Measurements from ENCODE around the gene ZDHHC24. TPM values are rescaled to one million over a fixed set of nuclear protein-coding genes. Genes with fewer than 3 reads are reported as not detected.

Gene ZDHHC24
- total and polyA plus RNA-seq, 4 donors: 4.1 to 14.7 (median 9.3) TPM

DNA sequence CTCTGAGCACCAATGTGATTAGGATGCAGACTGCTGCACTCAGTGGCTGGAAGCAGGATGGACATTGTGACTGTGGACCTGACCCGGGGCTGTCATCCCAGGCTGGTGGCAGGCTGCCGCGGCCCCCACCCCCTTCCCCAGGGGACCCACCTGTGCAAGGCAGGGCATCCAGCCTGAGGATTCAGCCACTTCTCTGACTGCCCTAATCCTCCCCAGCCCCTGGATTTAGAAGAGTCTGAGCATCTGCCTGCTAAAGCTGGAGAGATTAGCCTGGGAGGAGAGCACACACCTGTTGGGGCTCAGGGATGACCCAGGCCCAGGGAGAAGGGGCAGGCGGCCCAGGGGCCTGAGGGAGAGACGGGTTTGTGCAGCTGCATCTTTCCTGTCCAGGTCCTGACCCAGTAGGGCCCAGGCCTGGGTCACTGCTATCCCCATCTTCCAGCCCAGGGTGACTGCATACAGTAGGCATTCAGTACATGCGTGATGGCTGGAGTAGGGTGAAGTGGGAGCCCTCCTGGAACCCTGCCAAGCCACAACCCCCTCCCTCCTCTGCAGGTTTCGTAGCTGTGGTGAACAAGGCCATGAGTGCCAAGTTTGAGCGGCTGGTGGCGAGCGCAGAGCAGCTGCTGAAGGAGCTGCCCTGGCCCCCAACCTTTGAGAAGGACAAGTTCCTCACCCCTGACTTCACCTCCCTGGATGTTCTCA, 53.5 kb downstream of the ZDHHC24 start:
- 93 to 94% methylated on average over 10 of the region's 10 CpGs for WGBS, 2 donors
- no peaks in the 10 kb centered on the region for H3K27me3 ChIP-seq (ENCODE audit: control insufficient read depth in 1 of 2, insufficient read depth in 2 of 2, low read length in 1 of 2)
- H3K4me1 ChIP-seq (ENCODE audit: control insufficient read depth in 1 of 2, insufficient read depth in 2 of 2, low read length in 2 of 2): no peaks in the 10 kb centered on the region
- no peaks in the 10 kb centered on the region for H3K9me3 ChIP-seq (ENCODE audit: control insufficient read depth, low read length)
- intact Hi-C loops (cut with DNase I): no loop called here
- H3K4me3 ChIP-seq (ENCODE audit: low read length in 2 of 2): no peak overlapping the region
- H3K36me3 ChIP-seq (ENCODE audit: control insufficient read depth in 1 of 2, insufficient read depth in 2 of 2, low read length in 1 of 2): peaks cover 0 to 3% of the 10 kb centered on the region in 2 donors
- no peak overlapping the region for H3K27ac ChIP-seq (ENCODE audit: low read depth in 1 of 2, low read length in 2 of 2)
- no peak for DNase-seq
- ATAC-seq (ENCODE audit: low FRiP score): no peak

DNA sequence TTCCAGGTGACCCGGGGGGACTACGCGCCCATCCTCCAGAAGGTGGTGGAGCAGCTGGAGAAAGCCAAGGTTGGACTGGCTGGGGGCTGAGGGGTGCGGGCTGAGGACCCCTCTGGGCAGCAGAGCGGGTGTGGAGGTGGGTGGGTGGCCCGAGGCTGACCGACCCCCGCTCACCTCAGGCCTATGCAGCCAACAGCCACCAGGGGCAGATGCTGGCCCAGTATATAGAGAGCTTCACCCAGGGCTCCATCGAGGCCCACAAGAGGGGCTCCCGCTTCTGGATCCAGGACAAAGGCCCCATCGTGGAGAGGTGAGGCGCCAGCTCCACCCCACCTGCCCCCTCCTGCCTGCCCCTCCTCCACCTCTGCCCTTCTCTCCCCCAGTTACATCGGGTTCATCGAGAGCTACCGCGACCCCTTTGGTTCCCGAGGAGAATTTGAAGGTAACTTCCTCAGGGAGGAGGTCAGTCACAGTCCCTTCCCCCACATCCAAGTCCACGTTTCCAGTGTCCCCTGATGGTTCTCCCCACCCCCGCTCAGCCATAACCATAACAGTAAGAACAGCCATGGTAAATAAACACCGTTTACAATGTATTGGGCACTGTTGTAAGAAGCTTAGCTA, 54.4 kb downstream of the ZDHHC24 start:
- Histone ChIP-seq H3K4me3 (ENCODE audit: low read length in 2 of 2) (no peak overlapping the region), H3K36me3 (ENCODE audit: control insufficient read depth in 1 of 2, insufficient read depth in 2 of 2, low read length in 1 of 2) (peaks cover 0 to 3% of the 10 kb centered on the region in 2 donors), H3K27me3 (ENCODE audit: control insufficient read depth in 1 of 2, insufficient read depth in 2 of 2, low read length in 1 of 2) (no peaks in the 10 kb centered on the region), H3K9me3 (ENCODE audit: control insufficient read depth, low read length) (no peaks in the 10 kb centered on the region), H3K27ac (ENCODE audit: low read depth in 1 of 2, low read length in 2 of 2) (no peak overlapping the region), H3K4me1 (ENCODE audit: control insufficient read depth in 1 of 2, insufficient read depth in 2 of 2, low read length in 2 of 2) (no peaks in the 10 kb centered on the region)
- ATAC-seq (ENCODE audit: low FRiP score): no peak
- 65 to 66% methylated on average over 20 of the region's 20 CpGs for WGBS, 2 donors
- DNase-seq: no peak
- intact Hi-C loops (cut with DNase I): no loop called here

DNA sequence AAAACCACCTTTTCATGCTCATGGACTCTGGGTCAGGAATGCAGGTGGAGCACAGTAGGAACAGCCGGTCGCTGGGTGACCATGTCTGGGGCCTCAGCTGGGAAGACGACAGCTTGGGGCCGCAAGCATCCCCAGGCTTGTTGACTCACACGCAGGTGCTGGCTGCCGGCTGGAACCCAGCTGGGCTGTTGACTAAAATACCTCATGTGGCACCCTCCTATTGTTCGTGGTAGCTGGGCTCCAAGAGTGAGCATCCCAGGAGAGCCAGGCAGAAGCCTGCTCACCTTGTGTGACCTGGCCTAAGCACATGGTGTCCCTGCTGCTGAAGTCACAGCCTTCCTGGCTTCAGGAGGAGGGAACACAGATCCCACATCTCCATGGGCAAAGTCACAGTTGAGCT, 56.2 kb downstream of the ZDHHC24 start:
- Histone ChIP-seq H3K27ac (ENCODE audit: low read depth in 1 of 2, low read length in 2 of 2) (no peak overlapping the region), H3K27me3 (ENCODE audit: control insufficient read depth in 1 of 2, insufficient read depth in 2 of 2, low read length in 1 of 2) (no peaks in the 10 kb centered on the region), H3K9me3 (ENCODE audit: control insufficient read depth, low read length) (no peaks in the 10 kb centered on the region), H3K36me3 (ENCODE audit: control insufficient read depth in 1 of 2, insufficient read depth in 2 of 2, low read length in 1 of 2) (peaks cover 0 to 3% of the 10 kb centered on the region in 2 donors), H3K4me1 (ENCODE audit: control insufficient read depth in 1 of 2, insufficient read depth in 2 of 2, low read length in 2 of 2) (no peaks in the 10 kb centered on the region), H3K4me3 (ENCODE audit: low read length in 2 of 2) (no peak overlapping the region)
- no peak for DNase-seq
- intact Hi-C loops (cut with DNase I): no loop called here
- ATAC-seq (ENCODE audit: low FRiP score): no peak
- WGBS, 2 donors: 87 to 89% methylated on average over 7 of the region's 7 CpGs

DNA sequence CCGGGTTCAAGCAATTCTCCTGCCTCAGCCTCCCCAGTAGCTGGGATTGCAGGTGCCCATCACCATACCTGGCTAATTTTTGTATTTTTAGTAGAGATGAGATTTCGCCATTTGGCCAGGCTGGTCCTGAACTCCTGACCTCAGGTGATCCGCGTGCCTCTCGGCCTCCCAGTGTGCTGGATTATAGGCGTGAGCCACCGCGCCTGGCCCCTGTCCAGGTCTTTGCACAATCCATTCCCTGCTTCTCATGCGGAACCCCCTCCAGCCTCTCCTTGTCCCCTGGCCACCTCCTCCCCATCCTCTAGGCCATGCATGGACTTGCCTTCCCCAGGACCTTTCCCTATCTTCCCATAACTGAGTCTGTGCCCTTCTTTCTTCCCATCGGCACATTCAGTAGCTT, 56.9 kb downstream of the ZDHHC24 start:
- Histone ChIP-seq H3K9me3 (ENCODE audit: control insufficient read depth, low read length) (no peaks in the 10 kb centered on the region), H3K4me1 (ENCODE audit: control insufficient read depth in 1 of 2, insufficient read depth in 2 of 2, low read length in 2 of 2) (no peaks in the 10 kb centered on the region), H3K4me3 (ENCODE audit: low read length in 2 of 2) (no peak overlapping the region), H3K36me3 (ENCODE audit: control insufficient read depth in 1 of 2, insufficient read depth in 2 of 2, low read length in 1 of 2) (peaks cover 0 to 3% of the 10 kb centered on the region in 2 donors), H3K27me3 (ENCODE audit: control insufficient read depth in 1 of 2, insufficient read depth in 2 of 2, low read length in 1 of 2) (no peaks in the 10 kb centered on the region), H3K27ac (ENCODE audit: low read depth in 1 of 2, low read length in 2 of 2) (no peak overlapping the region)
- DNase-seq (no peak), ATAC-seq (ENCODE audit: low FRiP score) (no peak)
- intact Hi-C loops (cut with DNase I): no loop called here
- 91 to 95% methylated on average over 9 to 10 of the region's 10 CpGs for WGBS, 2 donors

DNA sequence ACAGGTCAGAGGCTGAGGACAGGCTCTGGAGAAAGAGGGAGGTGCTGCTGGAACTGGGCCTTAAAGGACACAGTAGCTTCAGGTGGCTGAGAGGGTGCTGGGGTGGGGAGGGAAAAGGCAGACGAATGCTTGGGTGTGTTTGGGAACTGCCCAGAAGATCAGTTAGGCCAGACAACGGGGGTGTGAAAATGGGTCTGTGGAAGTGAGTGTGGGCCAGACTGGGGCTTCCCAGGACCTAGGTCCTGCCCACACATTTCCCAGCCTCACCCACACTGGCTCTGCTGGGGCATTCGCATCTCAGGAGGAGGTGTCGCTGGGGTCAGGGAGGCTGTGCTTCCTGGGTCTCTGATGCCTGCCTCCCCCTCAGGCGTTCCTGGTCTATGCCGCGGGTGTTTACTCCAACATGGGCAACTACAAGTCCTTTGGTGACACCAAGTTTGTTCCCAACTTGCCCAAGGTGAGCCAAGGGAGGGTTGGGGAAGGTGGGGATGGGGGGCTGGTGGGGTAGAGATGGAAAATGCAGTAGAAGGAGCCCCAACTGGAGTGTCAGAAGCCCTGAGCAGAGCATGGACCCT, 61.0 kb downstream of the ZDHHC24 start:
- H3K4me3 ChIP-seq (ENCODE audit: low read length in 2 of 2): no peak overlapping the region
- peaks cover 0 to 3% of the 10 kb centered on the region in 2 donors for H3K36me3 ChIP-seq (ENCODE audit: control insufficient read depth in 1 of 2, insufficient read depth in 2 of 2, low read length in 1 of 2)
- no peaks in the 10 kb centered on the region for H3K4me1 ChIP-seq (ENCODE audit: control insufficient read depth in 1 of 2, insufficient read depth in 2 of 2, low read length in 2 of 2)
- intact Hi-C loops (cut with DNase I): no loop called here
- H3K27ac ChIP-seq (ENCODE audit: low read depth in 1 of 2, low read length in 2 of 2): no peak overlapping the region
- WGBS, 2 donors: 79 to 87% methylated on average over 7 of the region's 7 CpGs
- no peaks in the 10 kb centered on the region for H3K9me3 ChIP-seq (ENCODE audit: control insufficient read depth, low read length)
- no peak for DNase-seq
- H3K27me3 ChIP-seq (ENCODE audit: control insufficient read depth in 1 of 2, insufficient read depth in 2 of 2, low read length in 1 of 2): no peaks in the 10 kb centered on the region
- no peak for ATAC-seq (ENCODE audit: low FRiP score)

DNA sequence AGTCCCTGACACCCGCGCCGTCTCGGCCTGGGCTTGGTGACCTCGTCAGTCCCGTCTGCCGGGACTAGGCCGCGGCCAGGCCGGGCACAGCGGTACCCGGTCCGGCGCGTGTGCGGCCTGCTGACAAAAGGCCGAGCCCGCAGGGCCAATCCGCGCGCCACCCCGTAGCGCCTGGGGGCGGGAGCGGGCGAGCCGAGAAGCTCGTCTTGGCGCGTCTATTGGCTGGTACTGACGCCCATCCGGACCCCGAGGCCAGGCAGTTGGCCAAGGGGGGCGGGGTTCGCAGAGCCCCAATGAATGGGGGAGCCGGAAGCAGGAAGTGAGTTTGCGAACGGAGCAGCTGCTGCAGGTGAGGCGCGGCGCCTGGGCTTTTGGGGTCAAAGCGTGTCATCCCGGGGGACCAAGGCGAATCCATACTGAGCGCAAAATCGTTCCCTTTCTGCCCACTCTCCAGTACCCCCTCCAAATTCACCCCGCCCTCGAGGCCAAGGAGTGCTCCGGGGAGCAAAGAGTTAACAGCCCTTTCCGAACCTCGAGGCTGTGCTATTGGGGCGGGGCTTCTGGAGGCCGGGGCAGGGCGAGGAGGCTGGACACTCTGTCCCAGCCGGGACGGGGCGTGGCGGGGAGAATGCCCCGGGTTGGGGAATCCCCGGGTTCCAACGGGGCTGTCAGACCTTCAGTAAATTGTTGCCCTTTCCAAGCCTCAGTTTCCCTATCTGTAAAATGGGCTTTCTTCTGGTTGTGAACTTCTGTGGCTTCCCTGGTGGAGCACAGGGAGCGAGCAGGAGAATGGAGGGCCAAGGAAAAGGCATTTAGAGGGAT, 65.5 kb downstream of the ZDHHC24 start, which contains the start of gene DPP3:
DPP3 (plus strand) TSS at position 318 of the 822 bp plus-strand sequence. CDS start 1,767 bp downstream, outside the sequence.
- 0 to 1% methylated on average over 45 to 62 of the region's 62 CpGs for WGBS, 2 donors
- DNase-seq: peak; percentile 99
- Histone ChIP-seq H3K9me3 (ENCODE audit: control insufficient read depth, low read length) (no peaks in the 10 kb centered on the region), H3K27me3 (ENCODE audit: control insufficient read depth in 1 of 2, insufficient read depth in 2 of 2, low read length in 1 of 2) (no peaks in the 10 kb centered on the region), H3K4me1 (ENCODE audit: control insufficient read depth in 1 of 2, insufficient read depth in 2 of 2, low read length in 2 of 2) (no peaks in the 10 kb centered on the region), H3K4me3 (ENCODE audit: low read length in 2 of 2) (peak within 1 kb of the TSS; percentile 56 to 76), H3K27ac (ENCODE audit: low read depth in 1 of 2, low read length in 2 of 2) (peak within 1 kb of the TSS; percentile 54 to 86), H3K36me3 (ENCODE audit: control insufficient read depth in 1 of 2, insufficient read depth in 2 of 2, low read length in 1 of 2) (no peaks in the 10 kb centered on the region)
- intact Hi-C loops (cut with DNase I): no loop called here
- ATAC-seq (ENCODE audit: low FRiP score): peak; percentile 96

DNA sequence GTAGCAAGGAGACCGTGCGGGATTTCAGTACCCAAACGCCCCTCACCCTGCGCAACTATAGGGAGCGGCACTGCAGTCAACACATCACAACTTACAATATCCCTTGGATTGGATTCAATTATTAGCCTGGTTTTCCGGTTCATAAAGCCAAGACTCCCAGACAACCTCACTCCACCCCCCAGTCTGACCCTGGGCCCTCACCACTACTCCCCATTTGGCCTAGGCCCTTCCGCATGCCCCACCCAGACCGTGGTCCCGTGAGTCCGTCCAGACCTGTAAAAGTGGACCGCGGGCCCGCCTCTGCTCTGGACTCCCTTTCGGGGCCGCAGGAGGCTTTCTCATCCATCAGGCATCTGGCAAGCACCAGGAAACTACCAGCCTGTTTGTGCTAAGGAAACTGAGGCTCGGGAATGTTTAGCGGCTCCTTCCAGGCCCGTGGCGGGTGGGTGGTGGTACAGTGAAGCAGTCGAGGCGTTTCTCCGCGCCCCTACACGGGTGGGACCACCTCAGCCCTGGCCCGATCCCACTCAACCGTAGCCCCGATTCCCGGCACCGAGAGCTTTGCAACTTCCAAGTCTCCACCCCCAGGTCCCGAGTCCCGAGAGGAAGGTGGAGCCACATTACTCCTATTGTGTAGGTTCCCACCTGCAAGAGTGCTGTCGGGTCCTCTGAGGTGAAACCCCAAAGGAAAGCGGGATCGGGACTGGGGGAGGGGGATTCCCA, 66.3 kb downstream of the ZDHHC24 start:
- ATAC-seq (ENCODE audit: low FRiP score) (peak; percentile 32), DNase-seq (peak; percentile 68 to 83)
- 1% methylated on average over 34 of the region's 34 CpGs for WGBS, 2 donors

More for the DNA sequence above, 66.3 kb downstream of the ZDHHC24 start:
- Histone ChIP-seq H3K4me1 (ENCODE audit: control insufficient read depth in 1 of 2, insufficient read depth in 2 of 2, low read length in 2 of 2) (no peaks in the 10 kb centered on the region), H3K4me3 (ENCODE audit: low read length in 2 of 2) (peak overlapping the region; percentile 56 to 76), H3K27me3 (ENCODE audit: control insufficient read depth in 1 of 2, insufficient read depth in 2 of 2, low read length in 1 of 2) (no peaks in the 10 kb centered on the region), H3K36me3 (ENCODE audit: control insufficient read depth in 1 of 2, insufficient read depth in 2 of 2, low read length in 1 of 2) (no peaks in the 10 kb centered on the region), H3K9me3 (ENCODE audit: control insufficient read depth, low read length) (no peaks in the 10 kb centered on the region), H3K27ac (ENCODE audit: low read depth in 1 of 2, low read length in 2 of 2) (peak overlapping the region; percentile 54 to 86)
- intact Hi-C loops (cut with DNase I): no loop called here

All from aorta (tissue), 5 donors.